HG03521 (cell line): Measurements from ENCODE around the gene ZNF768.
"Not testable (repeated sequence)": the region's sequence is repeated elsewhere in the genome, so short reads cannot be mapped to it uniquely, and the experiment has no call there.

Source experiments
- ATAC-seq: cut with Tn5 transposase; IDR thresholded peaks from one replicate; pipeline ENCODE4 v1.9.1; 2021; ENCODE audit warnings: mild to moderate bottlenecking, moderate library complexity; ENCODE audit not compliant: unreplicated experiment

Gene ZNF768

DNA sequence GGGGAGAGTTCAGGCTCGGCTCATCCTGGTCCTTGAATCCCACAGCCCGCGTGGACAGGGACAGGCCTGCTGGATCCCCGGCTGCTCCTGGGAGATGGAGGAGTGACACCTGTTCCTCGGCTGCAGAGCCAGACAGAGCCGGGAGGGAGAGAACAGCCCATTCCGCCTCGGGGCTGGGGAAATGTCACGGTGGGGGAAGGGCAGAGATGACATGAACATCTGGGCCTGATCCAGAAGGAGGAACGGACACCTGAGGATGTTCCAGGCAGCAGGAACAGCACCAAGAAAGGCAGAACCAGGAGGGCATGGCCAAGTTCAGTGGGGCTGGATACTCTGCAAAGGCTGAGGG, 29.7 kb upstream of the ZNF768 start:
- no peak for ATAC-seq

GRCh38 chr16:30555315-30556124, 29.2 kb upstream of the ZNF768 start:
- no peak for ATAC-seq

GRCh38 chr16:30554557-30555314, 28.4 kb upstream of the ZNF768 start:
- ATAC-seq, result no peak

DNA sequence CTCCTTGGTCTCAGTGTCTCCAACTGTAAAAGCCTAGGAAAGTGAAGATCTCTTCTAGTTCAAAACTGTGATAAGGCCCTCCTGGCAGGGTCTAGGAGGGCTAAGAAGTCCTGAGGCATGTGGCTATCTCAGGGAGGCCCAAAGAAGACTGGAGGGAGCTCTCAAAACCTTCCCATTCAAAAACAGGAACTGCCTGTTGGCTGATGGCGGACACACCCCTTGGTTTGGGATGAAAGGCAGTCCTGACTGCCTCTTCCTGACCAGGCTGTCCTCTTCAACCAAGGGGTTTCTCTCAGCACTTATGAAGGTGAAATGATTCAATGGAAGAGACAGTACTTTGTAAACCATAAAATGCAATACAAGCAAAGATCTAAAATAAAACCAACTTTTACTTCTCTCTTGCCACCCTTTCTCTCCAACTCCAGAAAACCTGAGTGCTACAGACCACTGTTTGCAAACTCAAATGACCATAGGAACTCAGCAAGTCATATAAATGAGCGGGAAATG, 27.1 kb upstream of the ZNF768 start:
- no peak for ATAC-seq

GRCh38 chr16:30552956-30553355, 26.6 kb upstream of the ZNF768 start:
- ATAC-seq, result no peak

DNA sequence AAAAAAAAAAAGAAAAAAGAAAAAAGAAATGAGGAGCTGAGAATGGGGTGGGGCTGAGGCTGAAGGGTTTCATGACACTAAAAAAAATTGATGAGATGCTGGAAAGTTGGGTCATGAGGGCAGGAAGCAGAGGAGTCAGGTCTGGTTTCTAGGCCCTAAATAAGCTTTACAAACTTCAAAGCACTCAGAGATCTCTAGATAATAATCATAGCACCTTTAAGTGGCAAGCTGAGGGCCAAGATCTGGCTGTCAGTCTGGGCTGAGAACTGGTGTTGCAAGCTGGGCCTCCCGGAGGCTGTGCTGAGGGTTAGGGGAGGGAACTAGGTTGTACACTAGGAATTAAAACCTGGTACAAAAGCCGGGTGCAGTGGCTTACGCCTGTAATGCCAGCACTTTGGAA, 25.4 kb upstream of the ZNF768 start:
- ATAC-seq, result no peak

DNA sequence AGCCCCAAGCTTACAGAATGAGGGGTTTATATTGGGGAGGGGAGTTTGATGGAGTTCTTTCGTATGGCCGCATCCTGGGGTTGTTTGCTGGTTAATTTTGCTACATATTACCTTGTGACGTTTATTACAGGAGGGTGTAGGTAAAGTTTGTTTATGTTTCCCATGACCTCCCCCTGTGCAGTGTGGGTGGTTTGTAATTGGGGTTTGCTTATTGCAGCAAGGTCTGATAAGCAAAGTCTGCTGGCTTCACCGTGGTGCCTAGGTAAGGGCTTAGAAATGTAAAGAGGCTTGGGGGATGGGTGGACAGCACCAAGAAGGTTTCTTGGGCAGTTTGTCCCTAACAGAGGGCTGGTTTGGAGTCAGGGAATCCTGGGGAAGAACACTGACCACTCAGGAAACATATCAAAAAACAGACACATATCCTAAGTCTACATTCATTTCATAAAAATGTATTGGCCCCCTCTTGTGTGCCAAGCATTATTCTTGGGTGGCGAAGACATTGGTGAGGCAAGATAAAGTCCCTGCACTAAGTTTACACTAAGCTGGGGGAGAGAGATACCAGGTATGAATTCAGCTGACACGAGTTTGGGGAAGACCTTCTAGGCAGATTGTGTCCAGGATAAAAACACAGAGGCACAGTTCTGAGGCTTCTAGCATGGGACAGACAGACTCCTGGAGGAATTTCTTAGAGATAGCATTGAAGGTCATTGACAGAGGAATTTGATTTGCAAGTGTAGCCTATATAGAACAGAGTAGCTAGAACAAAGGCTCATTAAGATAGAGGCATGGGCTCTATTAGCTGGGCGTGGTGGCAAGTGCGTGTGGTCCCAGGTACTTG, 22.3 kb upstream of the ZNF768 start:
- ATAC-seq, result no peak

DNA sequence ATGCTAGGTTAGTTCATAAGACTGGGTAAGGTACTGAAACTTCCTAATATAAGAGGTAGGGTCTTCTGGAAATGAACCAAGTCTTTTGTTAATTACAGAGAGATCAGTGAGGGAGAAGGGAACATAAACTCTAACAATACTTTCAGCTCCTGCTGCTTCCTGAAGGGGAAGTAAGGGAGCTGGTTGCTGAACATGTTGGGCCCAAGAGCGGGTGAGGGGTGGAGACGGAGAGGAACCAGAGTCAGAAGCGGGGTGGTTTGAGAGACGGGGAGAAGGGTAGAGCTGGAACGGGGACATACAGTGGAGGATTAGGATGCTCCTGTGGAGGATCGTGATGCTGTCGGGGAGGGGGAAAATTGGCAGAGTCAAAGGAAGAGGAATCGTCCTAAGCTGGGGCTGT, 19.7 kb upstream of the ZNF768 start:
- ATAC-seq, result no peak

DNA sequence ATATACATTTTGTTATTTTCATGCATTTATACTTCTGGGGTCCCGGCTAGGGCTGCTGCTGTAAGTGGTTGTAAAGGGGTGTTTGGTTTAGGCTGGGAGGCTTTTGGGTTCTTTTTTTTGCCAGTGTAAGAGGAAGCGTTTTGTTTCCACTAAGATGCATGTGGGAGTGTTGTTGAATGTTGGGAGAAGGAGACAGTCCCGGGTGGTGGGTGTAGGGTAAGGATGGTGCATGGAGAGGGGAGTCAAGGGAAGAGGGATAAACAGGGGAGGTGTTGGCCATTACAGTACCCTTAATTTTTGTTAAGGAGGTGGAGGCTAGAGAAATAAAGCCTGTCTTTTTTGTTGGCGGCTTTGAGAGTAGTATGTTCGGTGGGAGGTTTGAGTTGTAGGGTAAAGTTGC, 16.7 kb upstream of the ZNF768 start:
- ATAC-seq, result no peak

DNA sequence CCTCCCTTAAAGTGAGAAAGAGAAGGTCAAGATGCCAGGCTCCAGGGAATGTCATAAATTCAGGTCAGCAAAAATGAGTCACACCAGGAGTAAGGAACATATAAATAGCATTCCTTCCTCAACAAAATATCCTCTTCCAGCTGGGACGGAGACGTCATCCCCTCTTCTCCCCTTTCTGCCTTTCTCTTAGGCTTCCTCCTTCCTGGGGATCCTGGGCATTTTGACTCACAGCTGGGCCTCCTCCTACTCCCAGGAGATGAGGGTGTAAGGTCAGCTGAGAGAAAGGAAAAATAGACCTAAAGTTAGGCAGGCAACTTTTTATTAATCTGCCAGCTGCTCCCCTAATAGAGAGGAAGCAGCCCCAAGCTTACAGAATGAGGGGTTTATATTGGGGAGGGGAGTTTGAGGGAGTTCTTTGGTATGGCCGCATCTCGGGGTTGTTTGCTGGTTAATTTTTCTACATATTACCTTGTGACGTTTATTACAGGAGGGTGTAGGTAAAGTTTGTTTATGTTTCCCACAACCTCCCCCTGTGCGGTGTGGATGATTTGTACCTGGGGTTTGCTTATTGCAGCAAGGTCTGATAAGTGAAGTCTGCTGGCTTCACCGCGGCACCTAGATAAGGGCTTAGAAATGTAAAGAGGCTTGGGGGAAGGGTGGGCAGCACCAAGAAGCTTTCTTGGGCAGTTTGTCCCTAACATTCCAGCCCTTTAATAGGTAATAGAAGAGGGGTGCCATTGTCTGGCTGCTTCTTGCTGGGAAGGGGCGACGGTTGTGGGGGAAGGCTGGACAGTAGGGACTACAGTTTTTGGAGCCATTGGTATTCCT, 15.3 kb upstream of the ZNF768 start:
- no peak for ATAC-seq

DNA sequence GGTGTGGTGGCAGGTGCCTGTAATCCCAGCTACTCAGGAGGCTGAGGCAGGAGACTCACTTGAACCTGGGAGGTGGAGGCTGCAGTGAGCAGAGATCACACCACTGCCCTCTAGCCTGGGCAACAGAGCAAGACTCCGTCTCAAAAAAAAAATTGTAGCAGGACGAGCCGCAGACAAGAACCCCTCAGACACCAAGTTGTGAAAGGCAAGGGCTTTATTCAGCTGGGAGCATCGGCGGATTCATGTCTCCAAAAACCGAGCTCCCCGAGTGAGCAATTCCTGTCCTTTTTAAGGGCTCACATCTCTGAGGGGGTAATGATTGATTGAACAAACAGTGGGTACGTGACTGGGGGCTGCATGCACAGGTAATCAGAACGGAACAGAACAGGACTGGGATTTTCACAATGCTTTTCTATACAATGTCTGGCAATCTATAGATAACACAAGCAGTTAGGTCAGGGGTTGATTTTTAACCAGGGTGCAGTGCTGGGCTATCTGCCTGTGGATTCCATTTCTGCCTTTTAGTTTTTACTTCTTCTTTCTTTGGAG, 14.6 kb upstream of the ZNF768 start:
- ATAC-seq, result not testable (repeated sequence)

DNA sequence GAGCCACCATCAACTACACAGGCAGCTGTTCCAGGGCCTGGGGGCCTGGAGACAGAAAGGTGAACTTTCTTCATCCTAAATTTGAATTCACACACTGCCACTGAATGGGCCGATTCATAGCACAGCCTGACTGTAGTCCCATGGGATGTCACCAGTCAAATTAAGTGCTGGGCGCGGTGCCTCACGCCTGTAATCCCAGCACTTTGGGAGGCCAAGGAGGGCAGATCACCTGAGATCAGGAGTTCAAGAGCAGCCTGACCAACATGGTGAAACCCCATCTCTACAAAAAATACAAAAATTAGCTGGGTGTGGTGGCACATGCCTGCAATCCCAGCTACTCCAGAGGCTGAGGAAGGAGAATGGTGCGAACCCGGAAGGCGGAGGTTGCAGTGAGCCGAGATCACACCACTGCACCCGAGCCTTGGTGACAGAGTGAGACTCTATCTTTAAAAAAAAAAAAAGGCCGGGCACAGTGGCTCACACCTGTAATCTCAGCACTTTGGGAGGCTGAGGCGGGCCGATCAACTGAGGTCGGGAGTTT, 13.7 kb upstream of the ZNF768 start:
- ATAC-seq, result not testable (repeated sequence)

DNA sequence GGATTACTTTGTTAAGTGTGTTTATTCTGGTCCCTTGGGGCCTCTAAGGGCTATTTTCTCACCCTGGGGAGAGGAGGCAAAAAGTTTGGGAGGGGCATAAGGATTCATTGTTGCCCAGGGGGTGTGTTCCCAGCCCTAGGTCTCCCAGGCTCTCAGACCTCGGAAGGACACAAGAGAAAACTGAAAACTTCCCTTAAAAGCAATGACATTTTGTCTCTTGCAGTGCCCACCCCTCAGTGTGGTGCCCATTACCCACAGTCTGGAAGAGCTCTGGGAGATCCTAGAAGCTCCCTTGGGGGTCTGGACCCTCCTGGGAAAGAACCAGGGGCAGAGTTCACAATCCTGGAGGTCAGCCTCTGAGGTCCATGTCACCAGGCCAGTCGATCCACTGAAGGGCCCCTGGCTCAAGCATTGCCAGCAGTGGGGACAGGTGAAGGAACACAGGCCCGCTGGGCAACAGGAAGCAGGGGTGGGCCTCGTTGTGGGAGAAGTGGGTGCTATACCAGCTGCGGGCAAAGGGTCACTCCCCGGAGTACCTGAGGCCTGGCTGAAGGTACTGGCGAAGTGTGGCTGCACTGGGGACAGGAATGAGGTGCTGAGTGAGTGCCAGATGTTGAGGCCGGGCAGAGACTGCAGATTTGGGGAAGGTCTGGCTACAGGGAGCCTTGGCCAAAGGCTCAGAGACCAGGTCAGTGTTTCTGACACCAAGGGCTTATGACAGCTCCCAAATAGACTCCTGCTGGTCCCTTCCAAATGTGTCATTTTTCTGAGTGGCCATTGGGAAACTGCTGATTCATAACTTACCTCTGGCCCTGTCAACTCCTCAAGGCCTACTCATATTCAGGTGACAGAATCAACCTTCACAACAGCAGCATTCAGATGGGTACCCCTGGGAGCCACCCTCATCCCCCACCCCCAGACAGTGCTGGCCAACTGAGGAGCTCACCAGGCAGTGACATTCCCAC, 12.9 kb upstream of the ZNF768 start:
- ATAC-seq, result no peak

DNA sequence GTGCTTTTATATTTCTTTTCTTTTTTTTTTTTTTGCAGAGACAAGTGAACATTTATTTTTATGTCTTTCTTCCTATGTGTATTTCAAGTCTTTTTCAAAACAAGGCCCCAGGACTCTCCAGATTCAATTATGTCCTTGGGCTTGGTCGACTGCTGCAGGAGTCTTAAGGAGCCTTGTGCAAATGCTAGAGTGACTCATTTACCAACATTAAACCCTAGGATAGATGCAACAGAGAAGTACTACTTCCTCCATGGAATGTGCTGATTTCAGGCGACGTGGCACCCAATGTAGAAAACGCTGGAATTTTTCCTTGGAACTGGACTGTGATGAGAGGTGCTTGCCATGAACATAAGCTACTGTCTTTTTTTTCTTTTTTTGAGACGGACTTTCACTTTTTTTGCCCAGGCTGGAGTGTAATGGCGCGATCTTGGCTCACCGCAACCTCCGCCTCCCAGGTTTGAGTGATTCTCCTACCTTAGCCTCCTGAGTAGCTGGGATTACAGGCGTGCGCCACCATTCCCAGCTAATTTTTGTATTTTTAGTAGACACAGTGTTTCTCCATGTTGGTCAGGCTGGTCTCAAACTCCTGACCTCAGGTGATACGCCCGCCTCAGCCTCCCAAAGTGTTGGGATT, 10.1 kb upstream of the ZNF768 start:
- not testable (repeated sequence) for ATAC-seq

GRCh38 chr16:30535777-30536190, 9.4 kb upstream of the ZNF768 start:
- no peak for ATAC-seq

DNA sequence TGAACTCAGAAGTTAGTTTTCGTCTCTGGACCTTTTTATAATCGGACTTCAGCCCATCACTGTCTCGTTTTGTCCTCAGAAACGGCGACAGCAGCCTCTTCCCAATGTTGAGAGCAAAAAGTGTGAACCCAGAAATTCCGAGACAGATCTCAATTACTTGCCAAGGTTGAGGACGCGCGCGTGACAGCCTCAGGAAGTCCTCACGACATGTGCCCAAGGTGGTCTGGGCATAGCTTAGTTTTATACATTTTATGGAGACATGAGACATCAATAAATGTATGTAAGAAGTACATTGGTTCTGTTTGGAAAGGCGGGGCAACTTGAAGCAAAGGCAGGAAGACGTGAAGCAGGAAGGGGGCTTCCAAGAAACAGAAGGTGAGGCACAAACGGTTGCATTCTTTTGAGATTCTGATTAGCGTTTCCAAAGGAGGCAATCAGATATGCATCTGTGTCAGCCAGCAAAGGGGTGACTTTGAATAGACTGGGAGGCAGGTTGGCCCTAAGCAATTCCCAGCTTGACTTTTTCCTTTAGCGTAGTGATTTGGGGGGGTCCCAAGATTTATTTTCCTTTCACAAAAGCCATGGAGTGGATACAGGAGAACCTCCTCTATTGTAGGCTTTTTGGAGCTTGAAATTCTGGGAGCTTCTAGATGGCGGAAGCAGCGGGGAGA, 8.9 kb upstream of the ZNF768 start:
- ATAC-seq, result peak; percentile 4

- ATAC-seq, result peak; percentile 53
Measured at GRCh38 chr16:30534368-30535105, 8.2 kb upstream of the ZNF768 start, which contains the start of gene ZNF747. TSS of gene ZNF747 (minus strand) at chr16:30534858. CDS start at chr16:30534679, 179 bp downstream.
